T47D (cell line): ENCODE data around the gene PRRT4.

Source experiments
- DNase-seq, 2 experiments: peaks; one replicate each; pipeline versions ENCODE4 v3.0.0 to v3.0.0-alpha.2; 2011 to 2012; ENCODE audit warnings: low read depth in 1 of 2, low spot score in 1 of 2
- JUND ChIP-seq: IDR thresholded peaks from 2 replicates; pipeline ENCODE4 v1.6.1; 2012; ENCODE audit warnings: low read depth
- in situ Hi-C: cut with HindIII; loops from 2 replicates; pipeline ENCODE4 v1.10.0; 2016; ENCODE audit warnings: low sequenced_read_pairs, low pct_unique_long_range_greater_than_20kb

PRRT4 gene

DNA sequence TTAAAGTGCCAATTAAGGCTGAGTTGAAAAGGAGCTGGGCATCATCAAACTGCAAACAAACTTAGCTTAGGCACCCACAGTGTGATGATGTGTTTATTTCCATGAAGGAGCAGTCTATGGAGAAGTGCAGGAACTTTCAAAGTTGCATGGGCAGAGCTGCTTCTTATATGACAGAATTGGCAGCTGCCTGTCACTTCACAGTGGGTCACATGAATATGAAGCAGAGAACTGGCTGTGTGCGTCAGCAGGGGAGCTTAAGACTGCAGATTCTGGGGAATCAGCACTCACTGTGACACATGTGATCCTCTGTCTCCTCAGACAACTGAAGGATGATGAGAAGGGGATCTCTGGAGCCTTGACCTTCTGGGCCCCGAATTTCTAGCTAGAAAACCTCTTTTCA is 54.4 kb downstream of the PRRT4 start:
- no peak for TF ChIP-seq JUND
- DNase-seq, result no peak
- in situ Hi-C loops, result no loop called here

DNA sequence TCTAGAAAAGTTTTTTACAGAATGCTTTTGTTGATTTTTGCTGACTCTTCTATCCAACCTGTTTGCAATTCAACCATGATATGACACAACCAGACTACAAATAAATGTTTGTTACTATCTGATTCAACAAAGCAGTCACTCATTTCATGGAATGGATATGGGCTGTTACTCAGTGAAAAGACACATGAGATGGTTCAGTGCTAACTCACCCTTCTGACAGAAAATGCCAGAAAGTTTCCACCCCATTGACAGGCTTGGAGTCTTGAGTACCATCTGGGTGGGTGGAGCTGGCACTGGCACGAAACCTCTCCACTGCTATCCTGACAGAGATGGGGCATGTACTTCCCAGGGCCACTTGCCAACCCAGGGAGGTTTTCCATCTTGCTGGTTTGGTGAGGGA is 57.3 kb downstream of the PRRT4 start:
- no peak for TF ChIP-seq JUND
- no peak for DNase-seq
- in situ Hi-C loops, result no loop called here

DNA sequence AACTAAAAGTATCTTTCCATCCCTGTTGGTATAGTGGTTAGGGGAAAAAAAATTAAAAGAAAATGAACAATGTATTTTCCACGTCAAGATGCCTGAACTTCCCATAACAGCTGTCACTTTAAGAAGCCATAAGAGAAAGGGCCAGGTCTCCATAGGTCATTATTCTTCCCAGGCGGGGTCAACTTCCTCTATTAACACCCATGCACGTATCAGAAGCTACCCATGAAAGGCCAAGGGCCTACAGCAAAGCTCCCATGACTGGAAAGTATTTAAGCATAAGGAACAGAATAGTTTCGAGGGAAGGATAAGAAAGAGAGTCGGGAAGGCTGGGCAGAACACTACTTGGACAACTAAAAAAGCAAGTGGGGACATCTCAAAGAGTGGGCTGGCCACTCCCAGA is 57.8 kb downstream of the PRRT4 start:
- no peak for TF ChIP-seq JUND
- in situ Hi-C loops, result no loop called here
- DNase-seq, result no peak

DNA sequence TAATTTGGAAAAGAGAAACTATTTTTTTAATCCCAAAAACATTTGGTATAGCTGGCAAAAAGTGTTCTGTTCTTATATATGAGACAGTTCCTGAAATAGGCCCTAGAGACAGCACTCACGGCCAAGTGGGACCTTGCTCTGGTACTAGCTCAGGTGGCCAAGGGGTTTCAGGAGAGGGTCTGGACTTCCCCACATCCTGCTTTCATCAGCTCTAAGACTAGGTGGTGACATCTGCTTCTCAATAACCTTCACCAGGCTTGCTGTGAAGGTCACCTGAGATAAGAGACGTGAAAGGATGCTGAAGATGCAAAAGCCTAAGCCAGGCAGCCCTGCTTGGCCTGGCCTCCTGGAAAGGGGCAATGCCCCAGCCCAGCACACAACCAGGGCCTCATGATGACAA is 58.4 kb downstream of the PRRT4 start:
- in situ Hi-C loops, result no loop called here
- no peak for TF ChIP-seq JUND
- no peak for DNase-seq

DNA sequence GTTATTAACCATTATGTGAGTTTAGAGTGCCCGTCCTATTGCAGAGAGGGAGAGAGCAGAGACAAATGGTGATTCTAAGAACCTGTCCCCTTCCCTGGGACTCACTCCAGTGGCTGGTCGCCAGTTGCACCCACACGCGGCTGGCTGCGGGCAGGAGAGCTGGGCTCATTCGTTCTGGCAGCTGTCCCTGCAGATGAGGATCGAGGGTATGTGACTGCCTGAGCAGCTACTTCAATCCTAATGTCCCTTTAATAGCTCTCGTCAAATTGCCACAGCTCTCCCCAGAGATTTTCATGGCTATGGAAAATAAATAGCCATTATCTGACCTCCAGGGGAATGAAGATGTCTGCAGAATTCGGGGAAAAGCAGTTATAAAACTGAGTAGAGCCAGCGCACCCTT is 59.4 kb downstream of the PRRT4 start:
- no peak for TF ChIP-seq JUND
- in situ Hi-C loops, result no loop called here

More for the DNA sequence above, 59.4 kb downstream of the PRRT4 start:
- DNase-seq, result no peak
